ENCODE data around the gene RHBDL1.
"Not testable (repeated sequence)": the region's sequence is repeated elsewhere in the genome, so short reads cannot be mapped to it uniquely, and the experiment has no call there.

RHBDL1 gene

GRCh38 chr16:687499-687898 lies 12.0 kb downstream of the RHBDL1 start:
- no peak for DNase-seq

GRCh38 chr16:689175-689897 lies 13.9 kb downstream of the RHBDL1 start:
- DNase-seq, result no peak

- not testable (repeated sequence) for DNase-seq
These were observed 15.8 kb downstream of the RHBDL1 start for GRCh38 chr16:691242-691641.

DNA sequence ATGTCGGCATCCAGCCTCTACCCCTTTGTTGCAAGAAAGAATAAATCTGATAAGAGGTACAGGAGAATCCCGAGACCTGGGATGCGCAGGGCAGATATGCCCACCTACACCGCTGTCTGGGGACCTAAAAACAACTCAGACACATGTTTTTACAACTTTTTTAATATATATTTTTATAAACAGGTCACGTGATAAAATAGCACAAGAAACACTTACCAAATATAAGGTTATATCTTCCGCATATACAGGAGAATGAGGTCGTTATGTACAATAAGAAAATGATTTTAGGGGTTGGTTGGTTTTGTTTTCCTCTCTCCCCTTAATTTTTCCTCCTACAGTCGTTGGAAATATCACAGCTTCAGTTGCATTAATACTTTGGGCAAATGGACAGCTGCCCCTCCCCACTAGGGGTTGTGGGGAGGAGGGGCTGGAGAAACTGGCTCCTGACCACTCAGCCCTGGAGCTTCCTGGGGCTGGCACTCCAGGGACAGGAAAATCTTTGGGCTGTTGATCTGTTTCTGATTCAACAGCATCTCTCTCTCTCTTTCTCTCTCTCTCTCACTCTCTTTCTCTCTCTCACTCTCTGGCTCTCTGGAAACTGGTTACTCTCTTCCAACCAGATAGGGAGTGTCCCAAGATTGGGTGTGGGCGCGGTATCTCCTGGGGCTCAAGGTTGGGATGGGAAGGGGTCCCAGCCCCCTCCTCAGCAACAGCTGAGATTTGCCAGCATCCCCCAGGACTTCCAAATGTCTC lies 17.1 kb downstream of the RHBDL1 start:
- no peak for DNase-seq

GRCh38 chr16:693364-693763 lies 17.9 kb downstream of the RHBDL1 start:
- no peak for DNase-seq

DNA sequence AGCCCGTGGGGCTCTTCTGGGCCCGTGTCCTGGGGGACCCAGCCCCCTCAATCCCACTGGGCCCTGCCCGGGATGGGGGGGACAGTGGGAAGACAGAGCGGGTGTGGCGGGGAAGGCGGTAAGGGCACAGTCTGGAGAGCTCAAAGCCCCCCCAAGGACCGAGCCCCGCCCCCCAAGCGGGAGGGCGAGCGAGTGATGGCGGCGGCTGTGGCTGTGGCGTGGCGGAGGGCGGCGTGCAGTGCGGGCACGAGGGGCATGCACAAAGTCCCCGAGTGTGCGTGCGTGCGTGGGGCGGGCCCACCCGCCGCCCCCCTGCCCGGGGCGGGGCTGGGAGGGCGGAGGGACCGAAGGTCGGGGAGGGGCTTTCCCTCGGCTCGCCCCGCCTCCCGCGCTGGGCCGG lies 18.3 kb downstream of the RHBDL1 start:
- DNase-seq, result no peak

GRCh38 chr16:694187-694862 lies 18.9 kb downstream of the RHBDL1 start:
- DNase-seq, result no peak

DNA sequence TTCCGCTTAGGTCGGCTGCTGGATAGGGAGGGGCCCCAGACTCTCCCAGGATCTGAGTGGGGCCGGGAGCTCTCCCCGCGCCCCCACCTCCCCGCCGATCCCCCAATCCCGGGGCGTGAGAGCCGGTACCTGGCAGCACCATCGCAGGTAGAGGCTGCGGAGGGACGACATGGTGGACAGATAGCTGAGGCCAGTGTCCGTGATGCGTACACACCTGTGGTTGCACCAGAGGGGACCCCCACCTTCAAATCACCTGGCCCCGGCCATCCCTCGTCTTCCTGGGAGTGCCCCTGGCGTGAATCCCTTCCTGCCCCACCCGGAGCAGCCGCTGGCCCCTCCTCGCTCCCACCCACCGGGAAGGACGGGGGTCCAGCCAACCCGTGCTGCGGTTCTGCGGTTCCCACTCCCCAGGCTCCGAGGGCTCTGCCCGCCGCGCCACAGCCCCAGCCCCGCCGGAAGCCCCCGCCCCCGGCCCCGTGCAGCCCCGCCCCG lies 19.4 kb downstream of the RHBDL1 start:
- DNase-seq, result no peak

- no peak for DNase-seq
These were observed 20.1 kb downstream of the RHBDL1 start for GRCh38 chr16:695355-696089.

DNA sequence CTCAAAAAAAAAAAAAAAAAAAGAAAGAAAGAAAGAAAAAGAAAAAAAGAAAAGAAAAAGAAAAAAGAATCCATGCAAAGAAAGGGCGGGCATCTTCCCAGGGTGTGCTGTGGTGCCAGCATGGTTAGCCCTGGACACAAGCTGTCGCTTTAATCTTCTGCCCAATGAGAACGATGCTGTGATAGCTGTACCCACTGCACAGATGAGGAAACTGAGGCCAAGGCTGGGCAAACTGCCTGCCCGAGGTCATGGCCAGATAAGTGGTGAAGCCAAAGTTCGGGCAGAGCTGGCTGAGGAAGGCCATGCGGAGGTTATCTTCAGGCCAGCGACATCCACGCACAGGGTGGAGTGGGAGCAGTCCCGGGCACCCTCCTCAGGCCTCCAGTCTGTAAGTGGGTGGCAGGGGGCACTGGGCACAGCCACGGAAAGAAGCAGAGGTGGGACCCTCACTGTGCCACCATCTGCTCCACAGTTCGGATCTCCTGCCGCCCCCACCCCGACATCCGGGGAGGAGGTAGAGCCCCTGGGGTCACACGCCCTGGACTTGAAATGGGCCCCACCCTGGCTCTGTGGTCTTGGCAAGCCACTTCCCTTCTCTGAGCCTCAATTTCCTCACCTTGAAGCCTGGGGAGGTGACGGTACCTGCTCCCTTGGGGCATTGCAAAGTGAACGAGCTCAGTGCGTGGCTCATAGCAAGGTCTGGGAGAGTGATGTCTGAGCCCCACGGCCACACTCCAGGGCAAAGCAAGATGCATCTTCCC lies 23.6 kb downstream of the RHBDL1 start:
- no peak for DNase-seq

DNA sequence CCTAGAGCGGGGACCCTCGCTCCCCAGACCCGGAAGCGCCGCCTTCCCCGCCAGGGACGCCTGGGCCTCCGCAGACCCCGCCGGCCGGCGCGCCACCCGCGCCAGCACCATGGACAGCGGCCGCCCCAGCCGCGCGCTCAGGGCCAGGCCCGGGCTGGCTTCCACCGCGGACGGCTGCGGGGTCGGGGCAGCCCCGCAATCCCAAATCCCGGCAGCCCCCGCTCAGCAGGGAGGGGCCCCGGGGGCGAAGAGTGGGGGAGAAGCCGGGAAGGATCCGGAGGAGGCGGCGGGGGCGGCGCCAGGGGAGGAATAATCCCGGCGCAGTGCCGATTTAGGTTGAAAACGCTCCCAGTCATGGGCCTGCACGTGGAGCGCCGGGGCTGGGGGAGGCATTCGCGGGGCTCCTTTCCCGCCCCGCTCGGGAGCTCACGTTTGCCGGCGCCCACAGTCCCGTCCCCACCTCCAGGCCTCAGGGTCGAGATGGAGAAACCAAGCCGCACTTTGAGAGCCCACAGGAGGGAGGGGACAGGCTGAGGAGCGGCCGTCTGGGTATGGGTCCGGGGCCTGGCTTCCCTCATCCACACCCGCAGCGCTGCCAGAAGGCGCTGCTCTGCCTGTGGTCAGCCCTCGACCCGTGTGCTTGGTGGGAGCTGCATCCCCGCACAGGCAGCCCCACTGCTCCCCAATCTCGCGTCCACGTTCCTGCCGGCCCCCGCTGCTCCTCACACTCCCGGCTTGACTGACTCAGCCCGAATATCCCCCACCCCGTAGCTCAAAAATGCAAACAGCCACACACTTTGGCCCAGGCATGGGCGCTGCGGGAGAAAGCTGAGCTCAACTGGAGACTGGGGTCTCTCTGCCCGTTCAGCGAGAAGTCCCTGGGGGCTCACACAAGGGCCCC lies 25.5 kb downstream of the RHBDL1 start:
- no peak for DNase-seq

DNA sequence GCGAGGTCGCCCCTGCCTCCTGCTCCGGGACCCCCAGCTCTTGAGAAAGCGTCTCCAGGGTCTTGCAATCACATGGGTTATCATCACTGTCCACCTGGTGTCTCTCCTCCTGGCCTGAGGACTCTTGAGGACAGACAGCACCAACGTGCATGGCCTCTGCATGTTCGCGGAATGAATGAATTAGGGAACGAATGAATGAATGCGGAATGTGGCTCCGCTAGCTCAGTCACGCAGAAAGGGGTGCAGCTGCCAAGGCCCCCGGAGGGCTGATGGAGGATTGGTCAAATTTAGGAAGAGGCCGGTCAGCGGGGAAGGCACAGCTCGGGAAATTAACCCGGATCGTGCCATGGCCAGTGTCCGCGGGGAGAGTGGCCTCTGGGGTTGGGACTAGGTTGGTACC lies 26.9 kb downstream of the RHBDL1 start:
- no peak for DNase-seq

DNA sequence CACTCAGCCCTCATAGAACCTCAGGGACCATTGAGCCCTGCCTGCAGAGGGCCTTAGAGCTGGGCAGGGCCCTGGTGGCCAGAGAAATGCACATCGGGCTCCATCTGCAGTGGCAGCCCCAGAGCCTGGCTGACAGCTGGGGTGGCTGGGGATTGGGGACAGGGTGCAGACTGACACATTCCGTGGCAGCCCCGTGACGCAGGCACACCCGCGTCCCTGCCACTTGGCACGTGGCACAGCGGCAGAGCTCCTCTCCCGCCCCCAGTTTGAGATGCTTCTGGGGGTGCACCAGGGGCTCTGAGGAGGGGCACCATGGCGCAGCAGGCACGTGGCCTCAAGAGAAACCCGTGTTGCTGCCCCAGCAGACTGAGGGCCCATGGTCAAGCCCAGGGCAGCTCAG lies 27.9 kb downstream of the RHBDL1 start:
- no peak for DNase-seq

GRCh38 chr16:704047-704446 lies 28.6 kb downstream of the RHBDL1 start:
- no peak for DNase-seq

DNA sequence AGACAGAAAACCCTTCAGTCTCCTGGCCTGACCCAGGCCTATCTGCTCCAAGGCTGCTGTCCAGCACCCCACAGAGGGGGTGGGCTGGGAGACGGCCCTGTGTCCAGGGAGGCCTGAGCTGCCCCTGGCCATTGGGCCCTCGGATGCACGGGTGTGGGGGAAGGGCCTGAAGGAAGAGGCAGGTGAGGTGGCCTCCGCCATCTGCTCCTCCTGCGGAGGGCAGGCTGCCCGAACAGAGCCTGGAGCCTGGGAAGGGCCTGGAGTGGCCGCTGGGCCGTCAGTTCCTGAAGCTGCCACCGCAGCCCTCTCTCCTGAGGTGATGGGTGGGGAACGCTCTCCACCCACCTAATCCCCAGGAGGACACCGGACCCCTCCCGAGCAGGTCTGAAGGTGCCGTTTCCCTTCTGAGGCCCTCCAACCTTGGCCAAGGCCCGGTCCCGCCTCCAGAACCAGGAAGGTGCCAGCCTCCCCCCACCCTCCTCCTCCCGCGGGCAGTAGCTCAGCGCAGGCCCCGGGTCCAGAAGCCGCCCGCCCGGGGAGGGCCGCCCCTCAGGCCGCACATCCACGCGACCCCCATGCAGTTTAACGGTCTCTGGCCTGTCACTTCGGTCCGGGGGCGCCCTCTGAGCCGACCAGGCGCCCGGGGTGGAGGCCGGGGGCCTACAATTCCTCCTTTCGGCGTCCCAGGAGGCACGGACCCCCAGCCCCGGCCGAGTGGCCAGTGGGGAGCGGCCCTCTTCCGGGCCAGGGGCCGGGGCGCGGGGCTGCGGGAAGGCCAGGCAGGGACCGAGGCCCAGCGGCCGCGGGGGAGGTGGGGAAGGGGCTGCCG lies 29.3 kb downstream of the RHBDL1 start:
- DNase-seq, result no peak

DNA sequence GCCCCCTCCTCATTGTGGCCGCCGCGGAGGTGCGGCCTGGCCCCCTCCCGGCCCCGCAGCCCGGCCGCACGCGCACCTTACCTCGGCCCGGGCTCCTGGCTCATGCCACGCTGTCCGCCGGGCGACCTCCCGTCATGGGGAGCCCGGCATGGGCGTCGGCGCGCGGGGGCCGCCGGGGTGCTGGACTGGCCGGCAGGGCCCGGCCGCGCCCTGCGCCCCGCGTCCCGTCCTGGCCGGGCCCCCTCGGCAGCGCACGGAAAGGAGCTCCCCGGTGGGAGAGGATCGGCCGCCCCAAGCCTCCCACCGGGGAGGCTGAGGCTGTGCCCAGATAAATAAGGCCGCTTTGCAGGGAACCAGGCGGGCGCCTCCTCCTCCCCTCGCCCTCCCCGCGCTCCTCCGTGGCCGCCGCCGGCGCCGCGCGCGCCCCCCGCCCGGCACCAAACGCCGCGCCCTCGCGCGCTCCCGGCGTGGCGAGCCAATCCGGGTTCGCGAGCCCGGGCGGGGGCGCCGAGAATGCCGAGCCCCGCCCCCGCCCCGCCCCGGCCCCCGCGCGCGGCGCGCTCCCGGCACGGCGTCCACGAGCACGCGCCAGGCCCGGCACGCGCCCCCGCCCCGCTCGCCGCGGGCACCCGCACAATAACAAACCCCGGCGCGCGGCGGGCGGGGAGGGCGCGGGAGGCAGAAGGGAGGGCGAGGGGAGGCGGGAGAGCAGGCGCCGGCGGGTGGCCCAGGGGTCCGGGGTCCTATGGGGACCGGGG lies 30.1 kb downstream of the RHBDL1 start, which contains the start of gene FBXL16:
Gene FBXL16 (minus strand): TSS at position 371 of the 758 bp plus-strand sequence. CDS start 8,396 bp downstream, outside the sequence.
- DNase-seq, result no peak

GRCh38 chr16:706189-707061 lies 31.0 kb downstream of the RHBDL1 start:
- DNase-seq, result no peak

- DNase-seq, result no peak
These were observed 31.6 kb downstream of the RHBDL1 start for GRCh38 chr16:707062-707538.
